B cell (primary cell): ENCODE data around the gene ACTL6B. TPM values are rescaled to one million over a fixed set of nuclear protein-coding genes. Genes with fewer than 3 reads are reported as not detected.
A peak's percentile ranks its signal among the peaks of the same experiment; 100 is the strongest.

Experiments
- ATAC-seq: fragments of 200-7000 bp; cut with Tn5 transposase; one replicate; pipeline ENCODE4 v1.10.0; 2021; ENCODE audit warnings: low read depth, mild to moderate bottlenecking, moderate number of reproducible peaks, moderate library complexity
- CTCF ChIA-PET: fragments of 350-600 bp; sonication (Branson Sonifier 250); formaldehyde crosslinking; loops from one replicate; lab custom pipeline; 2021; ENCODE audit warnings: antibody characterized with exemption, inconsistent platforms; lab: Charles Lee
- POLR2A ChIA-PET: fragments of 350-600 bp; sonication (Branson Sonifier 250); formaldehyde crosslinking; loops from one replicate; lab custom pipeline; 2021; ENCODE audit warnings: antibody characterized with exemption; lab: Charles Lee
- DNase-seq: peaks from one replicate; pipeline ENCODE4 v3.0.0; 2013
- H2AFZ ChIP-seq: 2 replicates; pipeline ENCODE4 v1.6.1; 2012; ENCODE audit warnings: mild to moderate bottlenecking, low read depth, low read length; ENCODE audit not compliant: insufficient read depth, poor library complexity, severe bottlenecking
- H3K27ac ChIP-seq, 2 donors: 1 replicate in 1 of 2; 2 replicates in 1 of 2; pipeline ENCODE4 v1.5.1; 2012 to 2013; ENCODE audit warnings: low read length in 2 of 2, mild to moderate bottlenecking in 2 of 2, moderate library complexity in 1 of 2
- H3K27me3 ChIP-seq, 4 experiments: fragments of 200-600 bp in 1 of 4; sonication (generic) in 1 of 4; replicated peaks in 1 of 4; 1 replicate in 2 of 4; 2 replicates in 2 of 4; pipeline versions ENCODE4 v1.6.1 to v1.7.0; 2013 to 2016; ENCODE audit warnings: low read length in 3 of 4, mild to moderate bottlenecking in 2 of 4, mixed read lengths in 1 of 4, moderate library complexity in 1 of 4; ENCODE audit not compliant: insufficient read depth in 4 of 4, control insufficient read depth in 3 of 4; ENCODE audit errors: control extremely low read depth in 1 of 4
- H3K36me3 ChIP-seq, 2 experiments: replicated peaks in 1 of 2; 1 replicate in 1 of 2; 2 replicates in 1 of 2; pipeline versions ENCODE4 v1.6.1 to v1.7.1; 2013; ENCODE audit warnings: low read length in 1 of 2; ENCODE audit not compliant: insufficient read depth in 2 of 2, control insufficient read depth in 1 of 2; ENCODE audit errors: control extremely low read depth in 1 of 2, extremely low read depth in 1 of 2
- H3K4me1 ChIP-seq, 2 donors: fragments of 200-600 bp in 1 of 2; sonication (generic) in 1 of 2; 1 replicate in 1 of 2; 2 replicates in 1 of 2; pipeline versions ENCODE4 v1.5.1 to v1.6.1; 2013 to 2017; ENCODE audit warnings: low read length in 2 of 2; ENCODE audit not compliant: control insufficient read depth in 2 of 2, insufficient read depth in 2 of 2
- H3K4me2 ChIP-seq: replicated peaks from 2 replicates; pipeline ENCODE3; 2012; ENCODE audit warnings: mild to moderate bottlenecking, low read depth, low read length; ENCODE audit not compliant: poor library complexity, severe bottlenecking
- H3K4me3 ChIP-seq, 5 experiments: fragments of 200-600 bp in 1 of 5; sonication (generic) in 1 of 5; 1 replicate in 3 of 5; 2 replicates in 2 of 5; pipeline versions ENCODE4 v1.5.1 to v1.7.0; 2011 to 2016; ENCODE audit warnings: low read length in 4 of 5, mild to moderate bottlenecking in 4 of 5, low read depth in 2 of 5, control low read depth in 1 of 5, moderate library complexity in 1 of 5; ENCODE audit not compliant: insufficient read depth in 1 of 5; ENCODE audit errors: control extremely low read depth in 1 of 5, extremely low read depth in 1 of 5
- H3K79me2 ChIP-seq: fragments of 200-600 bp; sonication (generic); one replicate; pipeline ENCODE4 v1.6.0; 2016; ENCODE audit warnings: low read length; ENCODE audit not compliant: control insufficient read depth, insufficient read depth
- H3K9ac ChIP-seq: fragments of 200-600 bp; sonication (generic); 2 replicates; pipeline ENCODE4 v1.6.1; 2017; ENCODE audit warnings: mild to moderate bottlenecking, low read length, moderate library complexity
- H3K9me3 ChIP-seq, 3 donors: one replicate each; pipeline versions ENCODE4 v1.6.1 to v1.7.1; 2013; ENCODE audit warnings: low read length in 2 of 3; ENCODE audit not compliant: control insufficient read depth in 2 of 3, insufficient read depth in 1 of 3; ENCODE audit errors: control extremely low read depth in 1 of 3
- H4K20me1 ChIP-seq: 2 replicates; pipeline ENCODE4 v1.6.0; 2012; ENCODE audit warnings: mild to moderate bottlenecking, low read length; ENCODE audit not compliant: insufficient read depth, control insufficient read depth, poor library complexity, severe bottlenecking
- H3K27ac Mint-ChIP-seq: one replicate; pipeline ENCODE4 v1.8.0; 2021; ENCODE audit warnings: mixed read lengths
- H3K27me3 Mint-ChIP-seq: one replicate; pipeline ENCODE4 v1.8.0; 2021; ENCODE audit warnings: mixed read lengths
- H3K4me1 Mint-ChIP-seq: one replicate; pipeline ENCODE4 v1.8.0; 2021; ENCODE audit warnings: mixed read lengths
- H3K4me3 Mint-ChIP-seq: one replicate; pipeline ENCODE4 v1.8.0; 2021; ENCODE audit warnings: mixed read lengths
- H3K9me3 Mint-ChIP-seq: one replicate; pipeline ENCODE4 v1.8.0; 2022; ENCODE audit warnings: mixed read lengths; ENCODE audit not compliant: insufficient read depth
- CTCF ChIP-seq: fragments of 200-600 bp; IDR thresholded peaks from one replicate; pipeline ENCODE4 v1.8.0; 2022; ENCODE audit warnings: antibody characterized with exemption, mild to moderate bottlenecking
- EZH2 ChIP-seq: IDR thresholded peaks from 2 replicates; pipeline ENCODE4 v1.6.1; 2012; ENCODE audit warnings: borderline replicate concordance, low read depth, mild to moderate bottlenecking, moderate library complexity, low read length; ENCODE audit not compliant: insufficient read depth, poor library complexity, severe bottlenecking
- WGBS: methylation state at CpG from one replicate; pipeline ENCODE4 v1.1.5; 2013; ENCODE audit warnings: missing lambda C conversion rate; ENCODE audit not compliant: insufficient coverage; 5-methylcytosine and 5-hydroxymethylcytosine counted together
- intact Hi-C: fragments of 100-400 bp; cut with micrococcal nuclease; formaldehyde crosslinking; loops from one replicate; pipeline ENCODE4 v1.10.0; 2022
- polyA plus RNA-seq: library from polyadenylated mRNA; depleted of rRNA; stranded (reverse); fragments of >200 nt; gene quantifications from 2 replicates; pipeline ENCODE4 v1.2.3, GENCODE V29; 2012
- total RNA-seq, 2 donors: library from RNA; stranded (reverse); fragments of 120-200 nt in 1 of 2; gene quantifications; 1 replicate in 1 of 2; 2 replicates in 1 of 2; pipeline versions ENCODE4 v1.2.3 to v1.2.4, GENCODE V29; 2013 to 2022

ACTL6B gene
- total and polyA plus RNA-seq, 2 donors (not counting 1 experiment from before 2014, with no cell fraction given), result not detected

- Histone ChIP-seq H2AFZ (peak overlapping the region; percentile 95), H3K79me2 (no peaks in the 10 kb centered on the region), H3K36me3 (no peaks in the 10 kb centered on the region), H3K9ac (peak overlapping the region; percentile 80), H3K9me3 (no peaks in the 10 kb centered on the region), H3K27ac (peak overlapping the region; percentile 43 to 54), H3K4me3 (peak overlapping the region; percentile 36 to 85 (median 75)), H3K4me2 (peak overlapping the region; percentile 99), H3K27me3 (no peaks in the 10 kb centered on the region), H3K4me1 (peaks cover 15 to 25% of the 10 kb centered on the region in 2 donors), H4K20me1 (no peaks in the 10 kb centered on the region)
- Mint-ChIP-seq H3K4me3 (peak overlapping the region; percentile 90), H3K9me3 (no peaks in the 10 kb centered on the region), H3K27me3 (no peaks in the 10 kb centered on the region), H3K27ac (peak overlapping the region; percentile 80), H3K4me1 (peaks cover 12% of the 10 kb centered on the region)
- ChIA-PET CTCF (interaction anchor here (0.8 to 2.5 kb wide), 13 partner anchors 8 to 122 kb away, joined by 3 to 11 read pairs (median 4); partner anchors contain the start of genes FBXO24, LRCH4 and MOSPD3), POLR2A (interaction anchor here (0.6 to 2.0 kb wide), 10 partner anchors 8 to 101 kb away, joined by 3 to 18 read pairs (median 4); partner anchors contain the start of genes FBXO24, LRCH4, MOSPD3 and POP7)
- intact Hi-C loops, result loop anchor here (1.0 to 2.0 kb wide), 9 partner anchors 8 to 101 kb away; partner anchors contain the start of genes AGFG2, FBXO24, GNB2 and LRCH4
- TF ChIP-seq EZH2, result no peak
- peak; percentile 68 for TF ChIP-seq CTCF
- ATAC-seq, result peak; percentile 75
- WGBS, result 2% methylated on average over 56 of the region's 70 CpGs
- peak; percentile 85 for DNase-seq
These were observed 51.9 kb downstream of the ACTL6B start for GRCh38 chr7:100604028-100604975.
